ENCODE measurements around the gene ALG12. TPM values are rescaled to one million over a fixed set of nuclear protein-coding genes. Genes with fewer than 3 reads are reported as not detected.

ALG12 gene
- total and polyA plus RNA-seq, 2 of the 13 experiments (the other 11 are each of a cell fraction or from before 2014, with no cell fraction given) = 7.8 to 15.8 TPM

GRCh38 chr22:49944399-49944891, 26.2 kb upstream of the ALG12 start:
- BruUV-seq (replicated peaks) = no TSS peak
- no peaks in the 10 kb centered on the region for H3K36me3 ChIP-seq (replicated peaks in 1 of 2; ENCODE audit: control insufficient read depth in 1 of 2, insufficient read depth in 2 of 2, low read length in 2 of 2)
- H3K4me1 ChIP-seq (ENCODE audit: insufficient read depth, low read length) = peaks cover 98% of the 10 kb centered on the region
- no peaks in the 10 kb centered on the region for H3K9me3 ChIP-seq (ENCODE audit: low read length)
- H4K20me1 ChIP-seq (ENCODE audit: insufficient read depth, low read length) = no peaks in the 10 kb centered on the region
- H3K9ac ChIP-seq (ENCODE audit: insufficient read depth, low read depth, low read length) = peak overlapping the region; percentile 91
- no CpG with 5 or more reads among the region's 13 CpGs for WGBS (ENCODE audit: low lambda C conversion rate)
- POLR2A ChIA-PET = interaction anchor here (2.5 to 18.6 kb wide), 2 partner anchors 8 to 20 kb away, joined by 22 to 722 read pairs; partner anchors contain the start of gene PIM3
- intact Hi-C loops (cut with micrococcal nuclease; ENCODE audit: unreplicated experiment) (no loop called here), in situ Hi-C loops (cut with HindIII; ENCODE audit: extremely low pct_ligation_motif_present, low pct_unique_long_range_greater_than_20kb) (no loop called here)
- ATAC-seq = peak; percentile 2; the same call in 1 of the 3 replicates
- no peak overlapping the region for H2AFZ ChIP-seq (ENCODE audit: low read length)
- H3K27ac ChIP-seq (ENCODE audit: extremely low read length, insufficient read depth, low read length) = peak overlapping the region; percentile 89
- no peak for DNase-seq (ENCODE audit: low spot score)
- peak overlapping the region; percentile 92 for H3K4me2 ChIP-seq (ENCODE audit: low read depth, low read length)
- no peak for FAIRE-seq
- CTCF ChIA-PET (ENCODE audit: low intra/inter-chr PET ratio, low total read pairs) = no interaction called here
- H3K27me3 ChIP-seq (ENCODE audit: control insufficient read depth in 1 of 2, insufficient read depth in 2 of 2, low read length in 2 of 2) = no peaks in the 10 kb centered on the region
- H3K4me3 ChIP-seq (replicated peaks in 1 of 3; ENCODE audit: insufficient read depth in 1 of 3, low read depth in 2 of 3, low read length in 3 of 3) = peak overlapping the region; percentile 60 to 82 (median 76); a peak in 5 of 6 replicates
- H3K79me2 ChIP-seq (ENCODE audit: insufficient read depth, low read length) = peaks cover 3% of the 10 kb centered on the region
- TF ChIP-seq YY1 (IDR thresholded peaks at IDR 0.05; ENCODE audit: insufficient read depth, insufficient replicate concordance, low read depth, low read length) = peak; percentile 6
- peak; percentile 20; the same call in 1 of the 2 replicates for TF ChIP-seq ZNF574 (CRISPR knock-in tag; IDR thresholded peaks at IDR 0.05)
- TF ChIP-seq ZNF460 (CRISPR knock-in tag; IDR thresholded peaks at IDR 0.05; ENCODE audit: borderline replicate concordance) = no peak
- TF ChIP-seq ZBTB25 (CRISPR knock-in tag; IDR thresholded peaks at IDR 0.05) = no peak
- TF ChIP-seq HNRNPL (IDR thresholded peaks at IDR 0.05; ENCODE audit: low read depth, low read length) = peak; percentile 84
- peak; percentile 41; the same call in 1 of the 2 replicates for TF ChIP-seq ARID4A (CRISPR knock-in tag; IDR thresholded peaks at IDR 0.05; ENCODE audit: borderline replicate concordance)
- peak; percentile 62; the same call in 1 of the 2 replicates for TF ChIP-seq HIC2 (CRISPR knock-in tag; IDR thresholded peaks at IDR 0.05; ENCODE audit: low read depth)
- TF ChIP-seq SPEN (CRISPR knock-in tag; IDR thresholded peaks at IDR 0.05; ENCODE audit: low read depth) = peak; percentile 62; the same call in 1 of the 2 replicates
- TF ChIP-seq ZBTB43 (CRISPR knock-in tag; conservative IDR thresholded peaks at IDR 0.05) = peak; percentile 20; the same call in 1 of the 2 replicates
- TF ChIP-seq ZC3H4 (CRISPR knock-in tag; IDR thresholded peaks at IDR 0.05; ENCODE audit: borderline replicate concordance) = peak; percentile 61; the same call in 1 of the 2 replicates
